ENCODE measurements around the gene EVPLL. TPM values are rescaled to one million over a fixed set of nuclear protein-coding genes. Genes with fewer than 3 reads are reported as not detected.
"Not testable (repeated sequence)": the region's sequence is repeated elsewhere in the genome, so short reads cannot be mapped to it uniquely, and the experiment has no call there.

The EVPLL gene
- not detected for total RNA-seq

- H3K9me3 Mint-ChIP-seq: no peaks in the 10 kb centered on the region
- H3K4me3 Mint-ChIP-seq: no peak within 1 kb of the TSS
- no peak for DNase-seq
- no peaks in the 10 kb centered on the region for H3K36me3 Mint-ChIP-seq (ENCODE audit: insufficient read depth in 2 of 2)
- no peak for ATAC-seq (replicated peaks in 1 of 2)
- no peak within 1 kb of the TSS for H3K27ac Mint-ChIP-seq
- H3K27me3 Mint-ChIP-seq (ENCODE audit: low read depth): peaks cover 10% of the 10 kb centered on the region
- peaks cover 8% of the 10 kb centered on the region for H3K4me1 Mint-ChIP-seq (ENCODE audit: low read depth)
These were observed at the start of gene EVPLL for GRCh38 chr17:18377437-18378204. TSS of gene EVPLL (plus strand) at chr17:18377778. CDS start at chr17:18380938, 3,160 bp downstream.

GRCh38 chr17:18328643-18329204 is 48.9 kb upstream of the EVPLL start:
- H3K4me3 Mint-ChIP-seq: no peak overlapping the region
- H3K36me3 Mint-ChIP-seq (ENCODE audit: insufficient read depth in 2 of 2): peaks cover 0 to 12% of the 10 kb centered on the region in 2 donors
- H3K27me3 Mint-ChIP-seq (ENCODE audit: low read depth): no peaks in the 10 kb centered on the region
- ATAC-seq (replicated peaks in 1 of 2): no peak
- no peak overlapping the region for H3K27ac Mint-ChIP-seq
- peaks cover 21% of the 10 kb centered on the region for H3K4me1 Mint-ChIP-seq (ENCODE audit: low read depth)
- no peak for DNase-seq
- no peaks in the 10 kb centered on the region for H3K9me3 Mint-ChIP-seq

- no peak for DNase-seq
- Mint-ChIP-seq H3K27ac (peak overlapping the region; percentile 66), H3K4me1 (ENCODE audit: low read depth) (peaks cover 14% of the 10 kb centered on the region), H3K36me3 (ENCODE audit: insufficient read depth in 2 of 2) (peaks cover 0 to 10% of the 10 kb centered on the region in 2 donors), H3K9me3 (no peaks in the 10 kb centered on the region), H3K4me3 (peak overlapping the region; percentile 13 to 24), H3K27me3 (ENCODE audit: low read depth) (no peaks in the 10 kb centered on the region)
- ATAC-seq (replicated peaks in 1 of 2): peak in 1 of 2 donors; percentile 33
These were observed 45.7 kb upstream of the EVPLL start for GRCh38 chr17:18331879-18332278.

GRCh38 chr17:18332909-18333489 is 44.6 kb upstream of the EVPLL start:
- ATAC-seq (replicated peaks in 1 of 2) (peak; percentile 26 to 68), DNase-seq (no peak)
- no peak overlapping the region for H3K27ac Mint-ChIP-seq
- H3K36me3 Mint-ChIP-seq (ENCODE audit: insufficient read depth in 2 of 2): peaks cover 0 to 10% of the 10 kb centered on the region in 2 donors
- peaks cover 14% of the 10 kb centered on the region for H3K4me1 Mint-ChIP-seq (ENCODE audit: low read depth)
- no peaks in the 10 kb centered on the region for H3K27me3 Mint-ChIP-seq (ENCODE audit: low read depth)
- H3K9me3 Mint-ChIP-seq: no peaks in the 10 kb centered on the region
- no peak overlapping the region for H3K4me3 Mint-ChIP-seq

- not testable (repeated sequence) for H3K27me3 Mint-ChIP-seq (ENCODE audit: low read depth); ATAC-seq (replicated peaks in 1 of 2); DNase-seq; H3K27ac Mint-ChIP-seq; H3K4me3 Mint-ChIP-seq; H3K9me3 Mint-ChIP-seq; H3K4me1 Mint-ChIP-seq (ENCODE audit: low read depth)
- H3K36me3 Mint-ChIP-seq (ENCODE audit: insufficient read depth in 2 of 2): peaks cover 6 to 18% of the 10 kb centered on the region in 2 donors
These were observed 39.4 kb upstream of the EVPLL start for GRCh38 chr17:18338158-18338557.

GRCh38 chr17:18339933-18340332 is 37.6 kb upstream of the EVPLL start:
- H3K4me3 Mint-ChIP-seq: no peak overlapping the region
- no peak for ATAC-seq (replicated peaks in 1 of 2)

GRCh38 chr17:18344021-18344420 is 33.6 kb upstream of the EVPLL start:
- DNase-seq (no peak), ATAC-seq (replicated peaks in 1 of 2) (no peak)
- peaks cover 2 to 32% of the 10 kb centered on the region in 2 donors for H3K36me3 Mint-ChIP-seq (ENCODE audit: insufficient read depth in 2 of 2)
- no peaks in the 10 kb centered on the region for H3K4me1 Mint-ChIP-seq (ENCODE audit: low read depth)
- no peak overlapping the region for H3K27ac Mint-ChIP-seq
- H3K4me3 Mint-ChIP-seq: no peak overlapping the region
- no peaks in the 10 kb centered on the region for H3K27me3 Mint-ChIP-seq (ENCODE audit: low read depth)
- no peaks in the 10 kb centered on the region for H3K9me3 Mint-ChIP-seq

More at GRCh38 chr17:18339933-18340332, 37.6 kb upstream of the EVPLL start:
- H3K27me3 Mint-ChIP-seq (ENCODE audit: low read depth): no peaks in the 10 kb centered on the region
- no peaks in the 10 kb centered on the region for H3K4me1 Mint-ChIP-seq (ENCODE audit: low read depth)
- H3K9me3 Mint-ChIP-seq: no peaks in the 10 kb centered on the region
- H3K27ac Mint-ChIP-seq: no peak overlapping the region
- no peak for DNase-seq
- H3K36me3 Mint-ChIP-seq (ENCODE audit: insufficient read depth in 2 of 2): peaks cover 6 to 20% of the 10 kb centered on the region in 2 donors

- DNase-seq: no peak
- H3K36me3 Mint-ChIP-seq (ENCODE audit: insufficient read depth in 2 of 2): peaks cover 4 to 13% of the 10 kb centered on the region in 2 donors
- no peak for ATAC-seq (replicated peaks in 1 of 2)
- H3K4me1 Mint-ChIP-seq (ENCODE audit: low read depth): no peaks in the 10 kb centered on the region
- no peak overlapping the region for H3K4me3 Mint-ChIP-seq
- no peaks in the 10 kb centered on the region for H3K27me3 Mint-ChIP-seq (ENCODE audit: low read depth)
- no peaks in the 10 kb centered on the region for H3K9me3 Mint-ChIP-seq
- no peak overlapping the region for H3K27ac Mint-ChIP-seq
These were observed 24.0 kb upstream of the EVPLL start for GRCh38 chr17:18353541-18353940.

- Mint-ChIP-seq H3K4me1 (ENCODE audit: low read depth) (peaks cover 16% of the 10 kb centered on the region), H3K9me3 (no peaks in the 10 kb centered on the region), H3K4me3 (no peak overlapping the region), H3K27me3 (ENCODE audit: low read depth) (no peaks in the 10 kb centered on the region), H3K27ac (no peak overlapping the region), H3K36me3 (ENCODE audit: insufficient read depth in 2 of 2) (peaks cover 4 to 20% of the 10 kb centered on the region in 2 donors)
- no peak for DNase-seq
- ATAC-seq (replicated peaks in 1 of 2): no peak
These were observed 21.0 kb upstream of the EVPLL start for GRCh38 chr17:18356624-18357023.

- Mint-ChIP-seq H3K4me1 (ENCODE audit: low read depth) (peaks cover 31% of the 10 kb centered on the region), H3K27me3 (ENCODE audit: low read depth) (no peaks in the 10 kb centered on the region), H3K9me3 (no peaks in the 10 kb centered on the region), H3K36me3 (ENCODE audit: insufficient read depth in 2 of 2) (peaks cover 0 to 12% of the 10 kb centered on the region in 2 donors), H3K4me3 (peak overlapping the region in 1 of 2 donors; percentile 29), H3K27ac (no peak overlapping the region)
- ATAC-seq (replicated peaks in 1 of 2) (no peak), DNase-seq (no peak)
These were observed 17.1 kb upstream of the EVPLL start for GRCh38 chr17:18360518-18360917.

GRCh38 chr17:18361837-18362697 is 15.5 kb upstream of the EVPLL start:
- Mint-ChIP-seq H3K4me3 (peak overlapping the region; percentile 86 to 94), H3K4me1 (ENCODE audit: low read depth) (peaks cover 31% of the 10 kb centered on the region), H3K27me3 (ENCODE audit: low read depth) (no peaks in the 10 kb centered on the region), H3K27ac (no peak overlapping the region), H3K36me3 (ENCODE audit: insufficient read depth in 2 of 2) (peaks cover 0 to 9% of the 10 kb centered on the region in 2 donors), H3K9me3 (no peaks in the 10 kb centered on the region)
- ATAC-seq (replicated peaks in 1 of 2) (no peak), DNase-seq (no peak)

- peaks cover 0 to 9% of the 10 kb centered on the region in 2 donors for H3K36me3 Mint-ChIP-seq (ENCODE audit: insufficient read depth in 2 of 2)
- no peak overlapping the region for H3K27ac Mint-ChIP-seq
- peak; percentile 6 to 14 for DNase-seq
- peak in 1 of 2 donors; percentile 1 for ATAC-seq (replicated peaks in 1 of 2)
- H3K4me3 Mint-ChIP-seq: peak overlapping the region; percentile 86 to 94
- no peaks in the 10 kb centered on the region for H3K9me3 Mint-ChIP-seq
- H3K27me3 Mint-ChIP-seq (ENCODE audit: low read depth): no peaks in the 10 kb centered on the region
- H3K4me1 Mint-ChIP-seq (ENCODE audit: low read depth): peaks cover 31% of the 10 kb centered on the region
These were observed 14.9 kb upstream of the EVPLL start for GRCh38 chr17:18362698-18363100.

Measured in activated T-cell treated with anti-CD3 and anti-CD28 coated beads, Interleukin-2, amount 50 U/mL, for 72 hours (primary cell).